Transverse colon (tissue), 4 donors: ENCODE results near the gene COPRS.

ENCODE experiments used
- CTCF ChIP-seq, 5 experiments: fragments of 200-600 bp in 3 of 5; fragments of 450-650 bp in 2 of 5; sonication (generic) in 3 of 5; IDR thresholded peaks; 1 replicate in 2 of 5; 2 replicates in 3 of 5; pipeline ENCODE4 v1.5.1; 2016 to 2017; ENCODE audit warnings: antibody characterized with exemption in 5 of 5, inconsistent platforms in 3 of 5, mild to moderate bottlenecking in 2 of 5, moderate library complexity in 1 of 5
- POLR2A ChIP-seq: fragments of 450-650 bp; IDR thresholded peaks from one replicate; pipeline ENCODE4 v1.6.1; 2016; ENCODE audit warnings: antibody characterized with exemption, mild to moderate bottlenecking, moderate library complexity
- POLR2AphosphoS5 ChIP-seq, 3 donors: sonication (generic); formaldehyde crosslinking; IDR thresholded peaks; one replicate each; pipeline ENCODE4 v1.6.1; 2016; ENCODE audit warnings: antibody characterized with exemption in 3 of 3

DNA sequence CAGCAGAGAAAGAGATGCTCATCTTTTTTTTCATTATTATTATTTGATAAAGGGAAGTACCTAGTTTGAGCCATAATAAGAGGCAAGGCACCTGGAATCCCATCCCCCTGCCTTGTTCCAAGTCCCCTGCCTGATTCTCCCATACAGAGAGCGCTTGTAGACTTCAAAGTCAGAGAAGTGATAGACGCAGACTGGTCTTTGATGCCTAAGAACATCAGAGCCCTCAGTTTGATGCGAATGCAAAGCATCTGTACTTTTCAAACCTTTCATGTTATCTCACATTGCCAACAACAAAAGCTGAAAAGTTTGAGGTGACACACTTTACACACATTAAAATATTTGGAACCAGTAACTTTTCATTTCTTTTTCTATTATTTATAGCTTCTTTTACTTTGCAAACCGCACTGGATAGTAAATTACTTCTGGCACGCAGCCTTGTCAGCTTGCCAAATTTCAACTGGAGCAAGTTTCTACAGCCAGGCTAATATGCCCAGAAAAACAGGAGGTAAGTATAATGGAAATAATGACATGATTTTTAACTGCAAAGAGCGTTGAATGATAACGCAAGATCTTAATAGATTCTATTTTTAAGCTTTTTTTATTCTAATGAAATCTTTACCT is 48.4 kb upstream of the COPRS start:
- TF ChIP-seq CTCF (IDR thresholded peaks at IDR 0.05) (no peak), POLR2A (no peak), POLR2AphosphoS5 (IDR thresholded peaks at IDR 0.05) (no peak)
